NCI-H2107 treated with DMSO at 0.1 percent for 48 hours (cell line): ENCODE results near the gene SPAG7.

Experiments
- DNase-seq: peaks from one replicate; lab custom pipeline; 2025; ENCODE audit not compliant: unreplicated experiment; lab: John Stamatoyannopoulos, UW

Gene SPAG7, protein sequence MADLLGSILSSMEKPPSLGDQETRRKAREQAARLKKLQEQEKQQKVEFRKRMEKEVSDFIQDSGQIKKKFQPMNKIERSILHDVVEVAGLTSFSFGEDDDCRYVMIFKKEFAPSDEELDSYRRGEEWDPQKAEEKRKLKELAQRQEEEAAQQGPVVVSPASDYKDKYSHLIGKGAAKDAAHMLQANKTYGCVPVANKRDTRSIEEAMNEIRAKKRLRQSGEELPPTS

GRCh38 chr17:4967539-4968485 lies at the start of gene SPAG7:
Gene SPAG7, minus strand, starts transcription at chr17:4967817. Its CDS starts 13 bp downstream, at chr17:4967804.
- peak; percentile 72 for DNase-seq

DNA sequence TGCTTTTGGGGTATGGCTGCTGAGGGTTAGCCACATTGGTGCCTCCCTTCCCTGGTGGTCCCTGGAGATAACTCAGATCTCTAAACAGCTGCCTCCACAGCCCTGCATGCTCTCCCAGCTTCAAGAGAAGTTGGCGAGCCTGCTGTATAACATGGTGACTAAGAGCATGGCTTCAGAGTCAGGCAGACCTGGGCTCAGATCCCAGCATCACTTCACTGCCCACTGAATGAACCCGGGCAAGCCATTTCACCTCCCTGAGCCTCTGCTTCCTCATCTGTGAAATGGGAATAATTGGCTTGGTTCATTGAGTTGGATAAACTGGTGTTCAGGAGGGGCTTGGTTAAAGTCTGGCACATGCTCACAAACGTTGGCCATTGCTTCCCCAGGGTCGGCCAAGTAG lies 46.7 kb upstream of the SPAG7 start:
- no peak for DNase-seq

DNA sequence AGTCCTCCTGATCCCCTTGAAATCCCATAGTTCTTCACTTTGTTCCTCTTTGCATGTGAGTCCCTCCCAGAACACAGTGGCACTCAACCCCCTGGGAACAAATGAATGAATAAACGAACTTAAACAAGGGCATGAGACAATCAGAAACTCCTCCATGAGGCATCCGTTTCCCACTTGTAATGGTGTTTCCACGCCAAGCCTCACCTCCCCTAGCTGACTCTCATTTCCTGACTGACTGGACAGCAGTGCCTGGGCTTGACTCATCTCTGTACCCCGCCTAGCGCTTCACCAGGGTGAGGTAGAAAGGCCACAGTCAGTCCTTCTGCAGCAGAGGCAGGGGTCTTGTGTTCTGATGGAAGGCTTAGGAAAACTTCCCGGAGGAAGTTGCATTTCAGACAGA lies 44.3 kb upstream of the SPAG7 start:
- DNase-seq = no peak

DNA sequence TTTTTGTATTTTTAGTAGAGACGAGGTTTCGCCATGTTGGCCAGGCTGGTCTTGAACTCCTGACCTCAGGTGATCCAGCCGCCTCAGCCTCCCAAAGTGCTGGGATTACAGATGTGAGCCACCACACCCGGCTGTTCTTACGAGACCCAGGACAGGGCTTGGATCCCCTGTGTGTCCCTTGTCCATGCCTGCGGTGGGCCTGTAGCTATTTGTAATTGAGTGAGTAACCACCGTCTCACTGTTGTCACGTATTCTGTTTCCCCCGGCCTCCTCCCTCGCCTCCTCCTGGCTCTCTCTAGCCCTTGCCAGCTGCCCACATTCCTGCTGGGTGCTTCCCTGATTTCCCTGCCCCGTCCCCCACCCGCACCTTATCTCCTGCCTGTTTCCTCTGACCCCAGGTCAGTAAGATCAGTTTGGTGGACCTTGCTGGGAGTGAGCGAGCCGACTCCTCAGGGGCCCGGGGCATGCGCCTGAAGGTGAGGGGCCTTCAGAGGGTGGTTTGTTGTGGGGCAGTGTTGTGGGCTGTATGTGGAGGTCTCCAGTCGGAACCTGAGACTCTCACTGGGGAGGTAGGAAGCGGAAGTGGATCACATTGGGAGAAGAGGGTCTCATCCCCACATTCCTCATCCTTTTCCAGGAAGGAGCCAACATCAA lies 35.7 kb upstream of the SPAG7 start:
- DNase-seq = no peak

DNA sequence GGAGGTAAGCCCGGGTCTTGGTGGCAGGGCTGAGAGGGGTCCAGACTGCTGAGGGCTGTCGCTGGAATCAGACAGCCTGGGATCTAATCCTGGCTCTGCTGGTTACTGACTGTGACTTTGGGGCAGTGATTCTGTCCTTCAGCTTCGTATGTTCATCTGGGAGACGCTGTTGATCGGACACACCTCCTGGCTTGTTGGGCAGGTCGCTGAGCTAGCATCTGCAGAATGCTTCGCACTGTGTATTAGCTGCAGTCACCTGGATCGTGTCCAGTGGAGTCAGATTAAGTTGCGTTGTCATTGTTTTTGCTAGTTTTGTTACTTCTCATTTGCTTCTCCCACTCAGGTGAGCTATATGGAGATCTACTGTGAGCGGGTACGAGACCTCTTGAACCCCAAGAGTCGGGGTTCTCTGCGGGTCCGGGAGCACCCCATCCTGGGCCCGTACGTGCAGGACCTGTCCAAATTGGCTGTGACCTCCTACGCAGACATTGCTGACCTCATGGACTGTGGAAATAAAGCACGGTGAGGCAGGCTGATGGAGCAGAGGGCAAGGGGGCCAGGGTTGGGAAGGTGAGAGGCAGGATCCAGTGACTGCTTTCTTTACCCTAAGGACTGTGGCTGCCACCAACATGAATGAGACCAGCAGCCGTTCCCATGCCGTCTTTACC lies 34.6 kb upstream of the SPAG7 start:
- no peak for DNase-seq

- DNase-seq = no peak
Measured at GRCh38 chr17:5000237-5000639, 32.6 kb upstream of the SPAG7 start.

DNA sequence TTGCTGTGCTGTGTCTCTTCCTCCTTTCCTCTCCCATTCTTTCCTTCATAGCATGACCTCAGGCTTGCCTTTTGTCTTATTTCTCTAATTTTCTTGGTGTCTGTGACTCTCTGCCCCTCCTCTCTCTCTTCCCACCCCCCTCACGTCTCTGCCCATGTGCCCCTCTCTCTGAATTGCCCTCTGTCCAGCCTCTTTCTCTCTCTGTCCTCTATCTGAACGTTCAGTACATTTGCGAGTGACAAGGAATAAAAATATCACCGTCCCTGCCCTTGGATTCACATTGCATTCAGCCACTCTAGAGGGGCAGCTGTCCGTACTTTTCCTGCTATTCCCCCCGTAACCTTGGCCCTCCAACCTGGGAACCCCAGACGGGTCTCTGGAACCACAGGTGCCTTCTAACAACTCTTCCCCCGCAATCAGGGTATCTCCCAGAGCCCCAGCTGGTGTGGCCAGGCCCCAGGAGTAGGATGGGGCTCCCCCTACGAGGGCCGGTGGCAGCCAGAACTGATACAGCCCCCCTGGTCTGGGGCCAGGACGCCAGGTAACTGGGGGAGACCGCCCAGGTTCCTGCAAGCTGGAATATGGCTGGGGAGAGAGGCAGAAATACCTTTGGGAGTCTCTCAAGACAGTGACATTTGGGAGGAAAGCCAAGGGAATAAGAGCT lies 31.9 kb upstream of the SPAG7 start:
- DNase-seq = no peak

GRCh38 chr17:4998732-4999429 lies 31.3 kb upstream of the SPAG7 start:
- no peak for DNase-seq

- no peak for DNase-seq
Measured at GRCh38 chr17:4998027-4998731, 30.6 kb upstream of the SPAG7 start.

DNA sequence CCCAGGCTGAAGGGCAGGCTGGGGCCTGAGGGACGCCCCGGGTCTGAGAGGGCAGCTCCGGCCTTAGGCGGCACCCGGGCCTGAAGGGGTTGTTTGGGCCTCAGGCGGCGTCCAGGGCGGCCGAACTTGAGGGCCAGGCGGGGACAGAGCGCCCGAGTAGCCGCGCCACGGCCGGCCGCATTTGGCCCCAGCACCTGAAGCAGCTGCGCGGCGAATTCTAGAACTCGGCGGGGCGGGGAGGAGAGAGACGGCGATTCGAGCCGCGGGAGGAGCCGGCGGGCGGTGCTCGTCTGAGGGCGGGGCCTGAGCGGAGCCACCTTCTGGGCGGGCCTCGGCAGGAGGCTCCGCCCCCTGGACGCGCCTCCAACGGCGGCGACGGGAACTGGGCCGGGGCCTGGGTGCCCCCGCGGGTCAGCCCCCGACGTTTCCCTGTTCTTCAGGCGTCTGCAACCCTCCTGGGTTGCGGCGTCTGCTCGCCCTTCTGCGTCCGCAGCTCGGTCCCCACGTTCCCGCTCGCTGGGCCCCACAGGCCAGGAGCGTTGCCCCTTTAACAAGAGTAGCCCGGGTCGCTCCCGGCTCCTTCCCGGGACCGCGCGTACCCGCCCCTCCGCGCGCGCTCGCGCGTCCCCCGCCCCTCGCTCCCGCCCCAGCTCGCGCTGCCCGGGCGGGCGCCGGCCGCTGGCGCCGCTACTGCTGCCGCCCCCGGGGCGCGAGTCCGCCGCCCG lies 29.8 kb upstream of the SPAG7 start, which contains the start of the genes INCA1 and KIF1C:
Gene INCA1 (minus strand): TSS at position 221 of the 725 bp plus-strand sequence. CDS start 3,085 bp downstream, outside the sequence.
Gene KIF1C (plus strand): TSS at position 649 of the 725 bp plus-strand sequence. CDS start 2,297 bp downstream, outside the sequence.
- peak; percentile 27 for DNase-seq

GRCh38 chr17:4994081-4994595 lies 26.5 kb upstream of the SPAG7 start:
- DNase-seq = no peak

GRCh38 chr17:4987767-4988567 lies 20.4 kb upstream of the SPAG7 start:
- peak; percentile 16 for DNase-seq

- peak; percentile 41 for DNase-seq
Measured at GRCh38 chr17:4986951-4987766, 19.5 kb upstream of the SPAG7 start, which contains the start of gene CAMTA2. Gene CAMTA2, minus strand, starts transcription at chr17:4987675. Its CDS starts 1,453 bp downstream, at chr17:4986222.

DNA sequence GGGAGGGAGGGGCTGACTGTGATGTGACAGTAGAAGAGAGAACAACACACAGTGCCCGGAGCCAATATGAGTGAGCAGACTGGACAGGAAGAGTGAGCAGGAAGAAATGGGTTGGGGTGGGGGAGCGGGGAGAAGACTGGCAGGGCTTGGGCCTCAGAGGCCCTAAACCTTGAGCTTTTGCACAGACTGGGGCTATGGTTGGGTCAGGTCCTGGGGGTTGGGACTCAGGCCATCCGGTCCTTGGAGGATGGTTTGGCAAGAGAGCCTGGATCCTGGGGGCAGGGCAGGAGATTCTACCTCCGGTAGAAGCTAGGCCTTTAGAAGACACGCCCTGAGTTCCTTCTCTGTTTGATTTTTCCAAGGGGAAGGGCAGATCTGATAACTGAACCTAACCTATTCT lies 18.8 kb upstream of the SPAG7 start:
- no peak for DNase-seq

GRCh38 chr17:4982305-4982704 lies 14.7 kb upstream of the SPAG7 start:
- DNase-seq = no peak

DNA sequence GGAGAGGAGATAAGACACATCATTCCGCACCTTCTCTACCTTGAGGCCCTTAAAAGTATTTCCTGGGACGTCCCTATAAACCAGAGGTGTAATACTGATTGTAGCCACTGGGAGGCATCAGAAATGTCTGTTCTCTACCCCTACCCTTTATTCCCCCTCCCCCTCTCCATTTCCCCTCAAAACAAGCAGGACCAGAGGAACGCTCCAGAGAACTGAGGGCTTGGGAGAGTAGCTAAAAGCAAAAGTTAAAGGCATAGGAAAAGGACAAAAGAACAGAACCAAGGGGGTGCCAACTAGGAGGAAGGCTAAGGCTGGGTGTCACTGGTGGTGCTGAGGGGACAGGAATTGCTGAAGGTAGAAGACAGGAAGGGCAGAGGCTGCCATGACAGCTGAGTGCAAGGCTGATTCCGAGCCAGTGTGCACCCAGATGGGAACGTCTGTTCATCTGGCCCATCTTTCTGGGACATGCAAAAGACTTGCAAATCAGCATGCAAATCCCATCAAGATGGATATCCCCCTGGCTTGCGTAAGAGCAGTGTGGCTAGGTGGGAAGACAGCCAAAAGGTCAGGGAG lies 13.1 kb upstream of the SPAG7 start:
- no peak for DNase-seq
